H1 (cell line): ENCODE results near the gene PRPH2. TPM values are rescaled to one million over a fixed set of nuclear protein-coding genes. Genes with fewer than 3 reads are reported as not detected.
A peak's percentile ranks its signal among the peaks of the same experiment; 100 is the strongest.

Experiments
- BRCA1 ChIP-seq: IDR thresholded peaks from 2 replicates; pipeline ENCODE4 v1.6.1; 2012; ENCODE audit warnings: low read depth, low read length, improper control_type of control experiment
- EZH2 ChIP-seq: fragments of 200-600 bp; sonication (generic); IDR thresholded peaks from 2 replicates; pipeline ENCODE4 v1.7.1; 2012; ENCODE audit warnings: low read depth, mild to moderate bottlenecking, moderate library complexity, low read length, inconsistent platforms; ENCODE audit not compliant: severe bottlenecking
- PHF8 ChIP-seq: fragments of 200-600 bp; sonication (generic); conservative IDR thresholded peaks from 2 replicates; pipeline ENCODE4 v1.7.1; 2012; ENCODE audit warnings: low read depth, mild to moderate bottlenecking, inconsistent platforms, low read length, moderate library complexity
- polyA plus RNA-seq, 7 experiments: library from polyadenylated mRNA; depleted of rRNA in 3 of 7; stranded (reverse) in 5 of 7; unstranded in 2 of 7; fragments of >200 nt in 5 of 7; fragments of 200-250 nt in 2 of 7; gene quantifications; 1 replicate in 5 of 7; 2 replicates in 1 of 7; 4 replicates in 1 of 7; pipeline versions ENCODE4 v1.2.1 to v1.2.3, GENCODE V29; 2011 to 2013; ENCODE audit warnings: missing spikeins in 2 of 7, mixed read lengths in 2 of 7
- total RNA-seq: library from RNA; stranded (reverse); fragmentation: NEBNext Ultra II Directional; extraction: Animal tissue kit (Norgen Biotek cat#: 25700); gene quantifications from 2 replicates; pipeline ENCODE4 v1.2.1, GENCODE V29; 2021

Gene PRPH2
- total and polyA plus RNA-seq, 2 of the 8 experiments (the other 6 are each of a cell fraction or from before 2014, with no cell fraction given), result 0.23 to 0.65 TPM

GRCh38 chr6:42745640-42746462 is 23.5 kb upstream of the PRPH2 start, which contains the start of gene TBCC (continued):
- TF ChIP-seq PHF8, result peak; percentile 85
- TF ChIP-seq EZH2, result no peak
- no peak for TF ChIP-seq BRCA1
